Skin epidermis (tissue), 12 donors: ENCODE measurements around the gene GP2.
"Not testable (repeated sequence)": the region's sequence is repeated elsewhere in the genome, so short reads cannot be mapped to it uniquely, and the experiment has no call there.

Source experiments
- H3K27ac ChIP-seq, 21 experiments: fragments of 200-600 bp; sonication (generic) in 11 of 21; one replicate each; pipeline ENCODE4 v1.5.0; 2020; ENCODE audit warnings: mild to moderate bottlenecking in 3 of 21, inconsistent platforms in 2 of 21, moderate library complexity in 2 of 21
- H3K4me3 ChIP-seq, 7 experiments: fragments of 200-600 bp; sonication (generic) in 2 of 7; one replicate each; pipeline ENCODE4 v1.5.0; 2020; ENCODE audit warnings: inconsistent platforms in 2 of 7, mild to moderate bottlenecking in 2 of 7, moderate library complexity in 1 of 7

The GP2 gene

DNA sequence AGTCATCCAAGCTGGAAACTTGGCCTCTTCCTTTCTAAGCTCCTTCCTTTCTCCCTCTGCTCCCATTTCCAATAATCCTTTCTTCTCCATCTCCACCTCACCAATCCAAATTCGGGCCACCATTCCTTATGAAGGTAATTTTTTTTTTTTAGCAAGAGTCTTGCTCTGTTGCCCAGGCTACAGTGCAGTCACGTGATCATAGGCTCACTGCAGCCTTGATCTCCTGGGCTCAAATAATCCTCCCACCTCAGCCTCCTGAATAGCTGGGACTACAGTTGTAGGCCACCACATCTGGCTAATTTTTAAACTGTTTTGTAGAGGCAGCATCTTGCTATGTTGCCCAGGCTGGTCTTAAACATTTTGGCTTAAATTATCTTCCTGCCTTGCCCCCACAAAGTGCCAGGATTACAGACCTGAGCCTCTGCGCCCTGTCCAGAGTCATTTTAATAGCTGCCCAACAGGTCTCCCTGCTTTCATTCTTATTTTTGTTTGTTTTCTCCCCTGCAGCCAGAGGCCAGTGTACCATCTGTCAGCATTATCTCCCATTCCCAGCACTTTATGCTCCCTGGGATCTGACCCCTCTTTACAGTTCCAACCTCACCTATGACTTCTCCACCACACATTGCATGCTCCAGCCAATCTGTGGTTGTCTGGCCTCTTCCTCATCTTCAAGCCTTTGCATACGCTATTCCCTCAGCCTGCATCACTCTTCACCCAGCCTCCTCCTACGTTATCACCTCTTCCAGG, 2.3 kb upstream of the GP2 start:
- Histone ChIP-seq H3K27ac (no peak overlapping the region), H3K4me3 (no peak overlapping the region)

DNA sequence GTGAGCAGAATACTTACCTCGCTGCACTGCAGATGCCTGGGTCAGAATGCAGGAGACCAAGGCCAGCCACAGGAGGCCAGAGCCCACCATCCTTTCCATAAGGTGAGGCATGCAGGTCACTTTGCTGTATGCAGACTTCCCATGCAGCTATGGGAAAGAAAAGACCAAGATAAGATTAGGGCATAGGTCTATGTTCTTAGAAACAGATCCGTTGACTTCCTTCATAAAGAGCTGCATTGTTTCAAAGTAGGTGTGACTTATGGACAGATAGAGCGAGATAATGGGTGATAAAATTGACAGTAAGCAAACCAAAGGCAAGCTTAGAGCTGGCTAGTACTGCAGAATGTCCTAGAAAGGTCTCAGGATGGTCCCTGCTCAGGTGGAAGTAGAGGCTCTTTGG, 992 bp downstream of the GP2 start:
- no peak overlapping the region for H3K4me3 ChIP-seq
- H3K27ac ChIP-seq, result no peak overlapping the region

DNA sequence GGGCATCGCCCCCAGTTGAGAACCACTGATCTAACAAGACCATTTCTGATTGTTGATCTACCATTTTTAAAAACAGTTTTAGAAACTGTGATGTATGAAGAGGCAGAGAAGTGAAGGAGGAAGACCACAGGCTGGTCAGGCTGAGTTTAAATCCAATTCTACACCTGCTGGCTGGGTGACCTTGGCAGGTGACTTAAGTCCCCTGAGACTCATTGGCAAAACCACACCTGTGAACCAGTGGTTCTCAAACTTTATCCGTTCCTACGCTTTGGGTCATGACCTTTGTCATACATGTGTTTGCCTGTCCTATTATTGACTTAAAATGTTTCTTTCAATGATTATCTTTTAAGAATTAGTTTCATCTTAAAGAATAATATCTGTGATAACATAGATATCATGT, 2.3 kb downstream of the GP2 start:
- Histone ChIP-seq H3K27ac (no peak overlapping the region), H3K4me3 (no peak overlapping the region)

DNA sequence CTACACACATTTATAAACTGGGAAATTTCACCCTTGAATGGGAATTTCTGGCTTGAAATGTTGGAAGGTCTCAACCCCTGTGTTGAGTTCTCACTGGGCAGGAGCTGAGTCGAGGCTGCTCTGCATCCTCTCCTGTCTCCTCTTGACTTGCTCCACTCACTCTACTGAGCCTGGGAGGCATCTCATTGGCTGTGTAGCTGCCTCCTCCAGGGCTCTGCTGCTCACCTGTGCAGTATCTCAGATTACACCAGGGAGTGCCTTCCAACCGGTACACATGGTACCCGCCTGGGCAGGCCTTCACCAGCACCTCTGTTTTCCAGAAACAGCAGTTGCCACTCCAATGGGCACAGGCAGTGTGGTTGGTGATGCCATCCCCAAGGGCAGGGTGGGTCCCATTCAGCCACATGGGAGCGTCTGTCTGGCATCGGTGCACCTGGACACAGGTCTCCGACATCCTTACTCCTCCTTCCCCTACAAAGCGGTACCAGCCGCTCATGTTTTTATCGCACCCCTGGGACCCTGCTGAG, 3.7 kb downstream of the GP2 start:
- H3K27ac ChIP-seq, result no peak overlapping the region
- no peak overlapping the region for H3K4me3 ChIP-seq

GRCh38 chr16:20322696-20323095, 4.6 kb downstream of the GP2 start:
- Histone ChIP-seq H3K4me3 (no peak overlapping the region), H3K27ac (no peak overlapping the region)

GRCh38 chr16:20321671-20322070, 5.6 kb downstream of the GP2 start:
- Histone ChIP-seq H3K27ac (no peak overlapping the region), H3K4me3 (no peak overlapping the region)

DNA sequence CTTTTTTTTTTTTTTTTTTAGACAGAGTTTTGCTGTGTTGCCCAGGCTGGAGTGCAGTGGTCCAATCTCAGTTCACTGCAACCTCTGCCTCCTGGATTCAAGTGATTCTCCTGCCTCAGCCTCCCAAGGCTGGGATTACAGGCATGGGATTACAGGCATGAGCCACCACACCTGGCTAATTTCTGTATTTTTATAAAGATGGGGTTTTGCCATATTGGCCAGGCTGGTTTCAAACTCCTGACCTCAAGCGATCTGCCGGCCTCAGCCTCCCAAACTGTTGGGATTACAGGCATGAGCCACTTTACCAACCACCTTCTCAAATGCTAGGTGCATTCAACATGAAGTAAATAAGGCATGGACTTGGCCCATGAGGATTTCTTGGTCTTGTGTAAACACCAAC, 6.3 kb downstream of the GP2 start:
- not testable (repeated sequence) for H3K4me3 ChIP-seq, H3K27ac ChIP-seq

GRCh38 chr16:20320592-20320991, 6.7 kb downstream of the GP2 start:
- Histone ChIP-seq H3K4me3 (no peak overlapping the region), H3K27ac (no peak overlapping the region)

- no peak overlapping the region for H3K4me3 ChIP-seq
- H3K27ac ChIP-seq, result no peak overlapping the region
Measured at GRCh38 chr16:20320178-20320577, 7.1 kb downstream of the GP2 start.

- Histone ChIP-seq H3K27ac (no peak overlapping the region), H3K4me3 (no peak overlapping the region)
Measured at GRCh38 chr16:20319406-20319805, 7.9 kb downstream of the GP2 start.

GRCh38 chr16:20318437-20318836, 8.9 kb downstream of the GP2 start:
- Histone ChIP-seq H3K4me3 (no peak overlapping the region), H3K27ac (no peak overlapping the region)

DNA sequence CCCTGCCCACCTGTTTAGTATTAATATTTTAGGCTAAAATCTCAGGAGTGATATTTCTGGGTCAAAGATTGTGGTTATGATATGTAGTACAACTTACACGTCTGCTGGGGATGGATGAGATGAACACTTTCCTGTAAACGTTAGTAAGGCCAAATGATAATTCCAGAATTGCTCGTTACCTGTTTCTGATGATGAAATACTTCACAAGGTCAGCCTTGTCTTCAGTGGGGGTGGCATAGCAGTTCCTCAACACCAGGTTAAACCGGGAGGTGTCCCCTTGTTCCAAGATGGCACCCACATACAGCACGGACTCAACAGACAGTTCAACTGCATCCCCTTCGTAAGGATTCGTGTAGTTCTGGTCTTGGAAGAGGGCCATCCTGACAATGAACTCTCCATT, 9.3 kb downstream of the GP2 start:
- Histone ChIP-seq H3K4me3 (no peak overlapping the region), H3K27ac (no peak overlapping the region)

DNA sequence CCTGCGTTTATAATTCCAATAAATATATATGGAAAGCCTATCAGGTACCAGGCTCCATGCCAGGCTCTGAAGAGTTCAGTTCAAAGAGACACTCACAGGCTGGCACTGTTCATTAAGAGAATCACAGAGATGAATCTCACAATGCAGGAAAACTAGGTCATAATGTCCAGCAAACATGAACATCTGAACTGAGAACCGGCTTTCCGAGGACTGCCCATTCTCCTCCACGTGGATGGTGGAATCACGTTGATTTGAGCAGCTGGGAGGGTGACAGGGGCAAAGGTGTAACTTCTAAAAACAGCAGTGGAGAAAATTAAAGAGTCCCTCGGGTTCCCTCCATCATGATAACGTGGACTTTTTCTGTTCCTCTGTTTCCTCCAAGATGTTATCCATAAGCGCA, 10.2 kb downstream of the GP2 start:
- Histone ChIP-seq H3K27ac (no peak overlapping the region), H3K4me3 (no peak overlapping the region)

DNA sequence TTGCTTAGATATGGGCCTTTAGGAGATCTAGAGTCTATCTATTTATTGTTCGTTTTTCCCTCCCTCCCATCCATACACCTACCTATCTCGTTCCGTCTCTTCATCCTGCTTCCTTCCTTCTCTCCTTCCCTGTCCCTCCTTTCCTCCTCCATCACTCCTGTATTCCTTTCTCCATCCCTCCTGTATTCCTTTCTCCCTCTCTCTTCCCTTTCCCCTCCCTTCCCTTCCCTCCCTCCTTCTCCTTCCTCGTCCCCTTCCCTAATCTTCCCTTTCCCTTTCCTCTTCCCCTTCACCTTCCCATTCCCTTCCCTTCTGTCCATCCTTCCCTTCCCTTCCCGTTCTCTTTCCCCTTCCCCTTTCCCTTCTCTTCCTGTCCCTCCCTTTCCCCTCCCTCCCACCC, 10.6 kb downstream of the GP2 start:
- Histone ChIP-seq H3K27ac (no peak overlapping the region), H3K4me3 (no peak overlapping the region)

GRCh38 chr16:20315764-20316163, 11.5 kb downstream of the GP2 start:
- H3K27ac ChIP-seq, result no peak overlapping the region

GRCh38 chr16:20314575-20314974, 12.7 kb downstream of the GP2 start:
- H3K4me3 ChIP-seq, result no peak overlapping the region

More at GRCh38 chr16:20315764-20316163, 11.5 kb downstream of the GP2 start:
- H3K4me3 ChIP-seq, result no peak overlapping the region

GRCh38 chr16:20313741-20314140, 13.6 kb downstream of the GP2 start:
- H3K4me3 ChIP-seq, result no peak overlapping the region
- H3K27ac ChIP-seq, result no peak overlapping the region

More at GRCh38 chr16:20314575-20314974, 12.7 kb downstream of the GP2 start:
- H3K27ac ChIP-seq, result no peak overlapping the region

- not testable (repeated sequence) for H3K4me3 ChIP-seq, H3K27ac ChIP-seq
Measured at GRCh38 chr16:20312536-20313095, 14.7 kb downstream of the GP2 start.

DNA sequence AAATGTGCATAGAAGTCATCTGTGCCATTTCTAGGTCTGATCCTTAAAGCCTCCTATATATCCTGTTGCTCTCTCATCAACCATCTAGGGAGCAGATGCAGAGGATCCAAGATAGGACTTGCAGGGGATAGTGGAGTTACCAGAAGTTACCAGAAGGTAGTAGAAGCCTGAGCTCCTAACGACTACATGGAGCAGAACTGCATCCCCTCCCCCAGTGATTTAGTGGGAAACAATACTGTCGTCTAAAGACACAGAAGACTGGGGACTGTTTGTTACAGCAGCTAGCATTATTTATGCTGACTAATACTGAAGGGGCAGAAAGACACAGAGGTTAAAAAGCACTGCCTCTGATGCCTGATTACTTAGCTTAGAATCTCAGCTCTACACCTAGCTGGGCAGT, 15.8 kb downstream of the GP2 start:
- H3K27ac ChIP-seq, result no peak overlapping the region

GRCh38 chr16:20310421-20311395, 16.6 kb downstream of the GP2 start:
- Histone ChIP-seq H3K4me3 (no peak overlapping the region), H3K27ac (no peak overlapping the region)

More for the DNA sequence above, 15.8 kb downstream of the GP2 start:
- no peak overlapping the region for H3K4me3 ChIP-seq
